Measurements from ENCODE around the gene ACTN4.
"Not testable (repeated sequence)": the region's sequence is repeated elsewhere in the genome, so short reads cannot be mapped to it uniquely, and the experiment has no call there.

Gene ACTN4

GRCh38 chr19:38742906-38743305 lies 95.5 kb downstream of the ACTN4 start:
- DNase-seq: no peak

DNA sequence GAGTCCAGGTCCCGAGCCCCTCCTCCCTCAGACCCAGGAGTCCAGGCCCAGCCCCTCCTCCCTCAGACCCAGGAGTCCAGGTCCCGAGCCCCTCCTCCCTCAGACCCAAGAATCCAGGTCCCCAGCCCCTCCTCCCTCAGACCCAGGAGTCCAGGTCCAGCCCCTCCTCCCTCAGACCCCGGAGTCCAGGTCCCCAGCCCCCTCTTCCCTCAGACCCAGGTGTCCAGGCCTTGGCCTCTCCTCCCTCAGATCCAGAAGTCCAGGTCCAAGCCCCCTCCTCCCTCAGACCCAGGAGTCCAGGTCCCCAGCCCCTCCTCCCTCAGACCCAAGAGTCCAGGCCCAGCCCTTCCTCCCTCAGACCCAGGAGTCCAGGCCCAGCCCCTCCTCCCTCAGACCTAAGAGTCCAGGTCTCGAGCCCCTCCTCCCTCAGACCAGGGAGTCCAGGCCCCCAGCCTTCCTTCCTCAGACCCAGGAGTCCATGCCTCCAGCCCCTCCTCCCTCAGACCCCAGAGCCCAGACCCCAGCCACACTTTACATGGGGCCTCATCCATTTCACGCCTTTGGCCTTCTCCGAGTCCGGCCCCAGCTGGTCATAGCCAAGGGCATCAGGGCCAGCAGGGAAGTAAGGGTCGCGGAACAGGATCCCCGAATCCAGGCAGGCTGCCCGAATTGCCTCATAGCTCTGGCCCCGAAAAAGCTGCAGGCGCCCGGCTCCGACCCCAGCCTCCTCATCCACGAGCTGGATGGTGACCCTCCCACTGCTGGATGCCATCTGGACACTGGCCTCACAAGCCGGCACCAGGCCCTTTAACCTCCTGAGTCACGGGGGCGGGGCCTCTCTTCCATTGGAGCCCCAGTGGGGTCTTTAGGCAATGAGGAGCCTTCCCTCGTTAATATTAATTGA lies 96.2 kb downstream of the ACTN4 start:
- no peak for DNase-seq

GRCh38 chr19:38744298-38744681 lies 96.8 kb downstream of the ACTN4 start, which contains the start of gene CAPN12:
CAPN12 (minus strand) TSS chr19:38744474; CDS start chr19:38744165, 309 bp downstream.
- no peak for DNase-seq

GRCh38 chr19:38744874-38745273 lies 97.4 kb downstream of the ACTN4 start:
- no peak for DNase-seq

DNA sequence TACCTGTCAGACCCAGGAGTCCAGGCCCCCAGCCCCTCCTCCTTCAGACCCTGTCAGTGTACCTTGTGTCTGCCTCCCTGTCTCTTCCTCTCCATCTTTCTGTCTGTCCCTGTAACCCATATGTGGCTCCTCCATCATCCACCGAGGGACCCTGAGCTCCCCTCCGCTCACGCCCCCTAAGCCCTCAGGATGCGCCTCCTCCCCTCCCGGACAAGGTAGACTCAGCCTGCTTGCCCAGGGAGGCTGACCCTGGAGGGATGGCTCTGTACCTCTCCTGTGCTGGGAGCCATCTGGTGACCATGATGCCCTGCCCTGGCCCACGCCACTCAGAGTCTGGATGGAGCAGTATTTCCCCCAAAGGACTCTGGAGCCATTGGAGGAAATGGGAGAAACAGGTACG lies 97.9 kb downstream of the ACTN4 start:
- DNase-seq: no peak

DNA sequence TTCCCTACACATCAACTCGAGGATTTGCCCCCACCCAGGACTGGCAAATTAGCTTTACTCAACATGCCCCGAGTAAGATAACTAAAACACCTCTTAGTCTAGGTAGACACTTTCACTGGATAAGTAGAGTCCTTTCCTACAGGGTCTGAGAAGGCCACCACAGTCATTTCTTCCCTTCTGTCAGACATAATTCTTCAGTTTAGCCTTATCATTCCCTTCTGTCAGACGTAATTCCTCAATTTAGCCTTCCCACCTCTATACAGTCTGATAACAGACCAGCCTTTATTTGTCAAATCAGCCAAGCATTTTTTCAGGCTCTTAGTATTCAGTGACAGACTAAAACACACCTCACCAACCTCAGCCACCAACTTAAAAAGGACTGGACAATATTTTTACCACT lies 106.3 kb downstream of the ACTN4 start:
- not testable (repeated sequence) for DNase-seq

GRCh38 chr19:38754196-38754595 lies 106.7 kb downstream of the ACTN4 start:
- DNase-seq: not testable (repeated sequence)

DNA sequence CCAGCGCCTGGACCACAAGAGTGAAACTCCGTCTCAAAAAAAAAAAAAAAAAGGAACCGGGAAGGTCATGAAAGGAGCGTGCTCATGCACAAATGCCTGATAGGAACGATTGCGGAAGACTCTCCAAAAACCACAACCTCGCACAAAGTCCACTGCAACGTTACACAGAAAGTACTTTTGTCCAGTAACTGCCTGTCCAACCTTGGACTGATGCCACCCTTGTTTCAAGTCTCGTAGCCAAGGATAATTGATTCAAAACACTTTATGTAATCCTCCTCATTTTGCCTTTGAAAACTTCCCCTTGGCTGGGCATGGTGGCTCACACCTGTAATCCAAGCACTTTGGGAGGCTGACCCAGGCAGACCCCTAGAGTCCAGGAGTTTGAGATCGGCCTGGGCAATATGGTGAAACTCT lies 112.1 kb downstream of the ACTN4 start:
- DNase-seq: no peak

DNA sequence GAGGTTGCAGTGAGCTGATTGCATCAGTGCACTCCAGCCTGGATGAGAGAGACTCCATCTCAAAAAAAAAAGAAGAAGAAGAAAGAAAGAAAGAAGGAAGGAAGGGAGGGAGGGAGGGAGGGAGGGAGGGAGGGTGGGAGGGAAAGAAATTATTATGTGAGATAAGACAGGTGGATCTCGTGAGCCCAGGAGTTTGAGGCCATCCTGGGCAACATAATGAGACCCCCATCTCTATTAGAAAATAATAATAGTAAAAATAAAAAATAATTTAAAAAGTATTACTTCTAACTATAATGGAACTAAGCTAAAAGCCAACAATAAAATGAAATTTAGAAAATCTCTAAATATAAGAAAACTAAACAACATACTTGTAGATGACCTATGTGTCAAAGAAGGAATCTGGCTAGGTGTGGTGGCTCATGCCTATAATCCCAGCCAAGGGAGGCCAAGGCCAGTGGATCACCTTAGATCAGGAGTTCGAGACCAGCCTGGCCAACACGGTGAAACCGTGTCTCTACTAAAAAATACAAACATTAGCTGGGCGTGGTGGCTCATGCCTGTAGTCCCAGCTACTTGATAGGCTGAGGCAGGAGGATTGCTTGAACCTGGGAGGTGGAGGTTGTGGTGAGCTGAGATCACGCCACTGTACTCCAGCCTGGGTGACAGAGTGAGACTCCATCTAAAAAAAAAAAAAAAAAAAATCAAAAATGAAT lies 113.5 kb downstream of the ACTN4 start:
- not testable (repeated sequence) for DNase-seq

DNA sequence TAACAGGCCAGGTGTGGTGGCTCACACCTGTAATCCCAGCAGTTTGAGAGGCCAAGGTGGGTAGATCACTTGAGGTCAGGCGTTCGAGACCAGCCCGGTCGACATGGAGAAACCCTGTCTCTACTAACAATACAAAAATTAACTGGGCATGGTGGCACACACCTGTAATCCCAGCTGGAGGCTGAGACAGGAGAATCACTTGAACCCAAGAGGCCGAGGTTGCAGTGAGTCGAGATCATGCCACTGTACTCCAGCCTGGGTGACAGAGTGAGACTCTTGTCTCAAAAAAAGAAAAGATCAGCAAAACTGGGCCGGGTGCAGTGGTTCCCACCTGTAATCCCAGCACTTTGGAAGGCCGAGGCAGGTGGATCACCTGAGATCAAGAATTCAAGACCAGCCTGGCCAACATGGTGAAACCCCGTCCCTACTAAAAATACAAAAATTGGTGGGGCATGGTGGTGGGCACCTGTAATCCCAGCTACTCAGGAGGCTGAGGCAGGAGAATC lies 114.5 kb downstream of the ACTN4 start:
- not testable (repeated sequence) for DNase-seq

GRCh38 chr19:38763795-38764220 lies 116.4 kb downstream of the ACTN4 start:
- DNase-seq: no peak

DNA sequence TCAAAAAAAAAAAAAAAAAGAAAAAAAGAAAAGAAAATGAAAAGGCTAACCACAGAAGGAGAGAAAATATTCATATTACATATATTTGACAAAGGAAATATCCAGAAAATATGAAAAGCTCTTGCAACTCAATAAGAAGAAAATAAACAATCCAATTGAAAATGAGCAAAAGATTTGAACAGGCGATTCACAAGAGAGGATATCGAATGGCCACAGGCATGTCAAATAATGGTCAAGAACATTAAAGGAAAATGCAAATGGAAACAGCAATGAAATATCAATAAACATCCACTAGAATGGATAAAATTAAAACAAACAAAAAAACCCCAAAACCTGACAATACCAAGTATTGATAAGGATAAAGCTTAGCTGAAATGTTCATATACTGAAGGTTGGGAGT lies 117.8 kb downstream of the ACTN4 start:
- no peak for DNase-seq

- no peak for DNase-seq
Observed at GRCh38 chr19:38766276-38767047, 119.0 kb downstream of the ACTN4 start.

DNA sequence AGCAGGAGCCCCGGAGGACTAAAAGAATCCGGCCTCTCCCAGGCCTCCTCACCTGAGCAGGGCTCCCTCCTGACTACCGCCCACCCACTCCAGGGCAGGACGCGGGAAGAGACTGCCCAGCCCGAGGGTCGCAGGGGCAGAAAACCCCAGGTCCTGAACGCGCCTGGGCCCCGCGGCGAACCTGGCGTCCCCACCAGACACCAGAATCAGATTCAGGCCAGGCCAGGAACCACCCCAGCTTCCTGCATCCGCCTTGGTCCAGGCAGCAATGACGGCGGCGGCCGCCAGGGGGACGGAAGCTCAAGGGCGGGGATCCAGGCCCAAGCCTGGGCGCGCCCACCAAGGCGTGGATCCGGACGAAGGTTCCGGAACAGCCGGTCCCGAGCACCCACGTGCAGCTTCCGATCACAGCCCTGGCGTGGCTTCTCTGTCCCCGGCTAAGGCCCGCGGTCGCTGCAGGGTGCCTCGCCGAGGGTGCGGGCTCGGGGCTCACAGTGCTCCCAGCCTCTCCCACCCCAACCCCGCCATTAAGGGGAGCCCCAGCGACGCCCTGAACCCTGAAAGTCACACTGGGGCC lies 122.3 kb downstream of the ACTN4 start:
- no peak for DNase-seq

- not testable (repeated sequence) for DNase-seq
Observed at GRCh38 chr19:38770228-38770948, 122.9 kb downstream of the ACTN4 start.

- not testable (repeated sequence) for DNase-seq
Observed at GRCh38 chr19:38770949-38771275, 123.5 kb downstream of the ACTN4 start.

DNA sequence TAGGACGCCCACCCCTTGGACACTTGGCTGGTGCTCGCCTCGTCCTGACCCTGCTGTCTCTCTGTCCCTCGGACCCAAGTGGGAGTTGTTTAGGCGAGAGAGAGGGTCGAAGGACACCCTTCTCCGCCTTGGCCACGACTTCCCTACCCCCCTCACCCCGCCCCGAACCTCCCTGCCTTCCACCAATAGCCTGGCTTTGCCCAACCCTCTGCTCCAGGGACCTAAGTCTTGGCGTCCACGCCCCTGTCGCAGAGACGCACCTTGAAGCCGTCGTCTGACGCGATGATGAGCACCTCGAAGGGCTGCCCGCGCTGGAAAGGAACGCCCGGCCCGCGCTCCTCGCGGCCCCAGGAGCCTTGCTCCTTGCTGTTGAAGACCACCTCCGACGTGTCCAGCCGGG lies 124.1 kb downstream of the ACTN4 start:
- not testable (repeated sequence) for DNase-seq

- DNase-seq: no peak
Observed at GRCh38 chr19:38773469-38774177, 126.2 kb downstream of the ACTN4 start, which contains the start of gene LGALS7. LGALS7 (minus strand) TSS chr19:38773517; CDS start chr19:38773492, 25 bp downstream.

GRCh38 chr19:38774181-38774950 lies 126.9 kb downstream of the ACTN4 start:
- DNase-seq: no peak

DNA sequence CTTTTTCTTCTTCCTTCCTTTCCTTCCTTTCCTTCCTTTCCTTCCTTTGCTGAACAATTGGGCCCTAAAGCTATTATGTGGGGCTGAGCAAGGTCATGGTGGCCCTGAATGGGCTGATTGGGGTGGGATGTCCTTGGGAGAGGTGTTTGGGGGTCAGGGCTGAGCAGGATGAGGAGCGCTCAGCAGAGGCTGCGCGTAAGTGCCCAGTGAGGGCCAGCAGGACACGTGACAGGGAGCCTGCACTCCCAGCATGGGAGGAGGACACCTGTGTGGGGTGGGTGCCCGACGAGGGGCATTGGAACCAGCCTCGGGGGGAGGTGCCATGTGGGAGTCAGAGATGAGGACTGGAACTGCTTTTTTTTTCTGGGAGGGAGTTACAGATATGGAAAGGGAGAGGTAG lies 131.3 kb downstream of the ACTN4 start:
- DNase-seq: no peak

Measured in NCI-H146 (cell line).